NCI-H526 (cell line): ENCODE data around the gene OLFML2B.

Experiments used
- DNase-seq, 2 experiments: peaks; one replicate each; lab custom pipeline; 2025; lab: John Stamatoyannopoulos, UW

OLFML2B gene

DNA sequence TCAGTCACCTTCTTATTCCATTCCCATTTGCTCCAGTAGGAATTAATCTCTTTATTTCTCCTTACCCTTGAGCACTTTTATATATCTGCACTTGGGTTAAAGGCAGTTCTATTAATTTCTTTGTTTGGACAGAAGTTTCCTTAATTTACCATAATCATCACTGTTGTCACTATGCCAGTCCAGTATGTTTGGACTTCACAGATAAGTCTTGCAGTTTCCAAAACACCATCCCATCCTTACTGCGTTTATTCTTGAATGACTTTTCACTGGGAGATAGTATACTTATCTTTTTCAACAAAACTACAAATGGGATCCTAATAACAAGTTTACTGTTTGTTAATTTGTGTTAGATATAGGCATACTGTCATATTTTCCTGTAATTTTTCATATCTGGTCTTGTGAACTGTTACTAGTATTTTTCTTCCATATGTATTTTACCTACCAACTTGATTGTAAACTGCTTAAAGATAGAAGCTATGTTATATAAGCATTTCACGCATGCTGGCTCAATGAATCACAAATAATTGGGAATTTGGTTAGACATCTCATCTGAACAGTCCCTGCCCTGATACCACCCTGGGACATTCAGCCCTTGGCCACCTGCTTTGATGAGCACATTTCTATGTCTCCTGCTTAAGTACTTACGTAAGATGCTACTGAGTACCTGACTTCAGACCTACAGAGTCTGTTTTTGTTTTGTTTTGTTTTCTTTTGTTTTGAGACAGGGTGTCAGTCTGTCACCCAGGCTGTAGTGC, 78.2 kb downstream of the OLFML2B start:
- no peak for DNase-seq

DNA sequence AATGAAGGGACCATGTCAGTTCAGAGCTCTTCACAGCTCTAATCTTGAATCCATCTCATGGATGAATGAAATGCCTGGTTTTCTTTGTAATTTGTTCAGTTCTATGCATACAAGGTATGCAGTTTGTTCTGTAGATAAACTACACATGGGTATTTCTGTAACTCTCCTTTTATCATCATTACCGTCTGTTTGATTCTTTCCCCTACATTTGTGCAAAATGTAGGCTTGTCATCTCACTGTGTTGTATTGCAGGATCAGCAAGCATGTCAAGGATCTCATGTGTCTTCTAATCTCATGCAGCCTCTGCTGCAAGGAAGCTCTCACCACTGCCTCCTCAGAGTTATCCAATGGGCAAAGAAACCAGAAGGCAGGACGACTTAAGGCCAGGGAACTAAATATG, 79.3 kb downstream of the OLFML2B start:
- DNase-seq, result no peak

DNA sequence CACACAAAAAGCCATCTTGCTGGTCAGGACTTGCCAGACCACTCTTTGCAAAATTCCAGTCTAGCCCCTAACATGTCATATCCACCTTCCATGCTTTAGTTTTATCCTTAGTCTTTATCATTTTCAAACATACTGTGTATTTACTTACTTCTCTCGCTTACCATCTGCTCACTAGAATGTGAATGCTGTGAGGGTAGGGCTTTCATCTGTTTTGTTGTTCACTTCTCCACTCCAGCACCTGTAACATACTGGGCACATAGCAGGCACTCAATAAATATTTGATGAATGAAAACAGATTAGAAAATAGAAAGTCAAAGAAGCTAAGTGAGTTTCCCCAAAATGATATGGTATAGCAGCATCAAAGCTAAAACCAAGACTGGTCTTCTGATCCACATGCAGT, 79.9 kb downstream of the OLFML2B start:
- no peak for DNase-seq

- DNase-seq, result no peak
These were observed 81.8 kb downstream of the OLFML2B start for GRCh38 chr1:161941726-161942436.

DNA sequence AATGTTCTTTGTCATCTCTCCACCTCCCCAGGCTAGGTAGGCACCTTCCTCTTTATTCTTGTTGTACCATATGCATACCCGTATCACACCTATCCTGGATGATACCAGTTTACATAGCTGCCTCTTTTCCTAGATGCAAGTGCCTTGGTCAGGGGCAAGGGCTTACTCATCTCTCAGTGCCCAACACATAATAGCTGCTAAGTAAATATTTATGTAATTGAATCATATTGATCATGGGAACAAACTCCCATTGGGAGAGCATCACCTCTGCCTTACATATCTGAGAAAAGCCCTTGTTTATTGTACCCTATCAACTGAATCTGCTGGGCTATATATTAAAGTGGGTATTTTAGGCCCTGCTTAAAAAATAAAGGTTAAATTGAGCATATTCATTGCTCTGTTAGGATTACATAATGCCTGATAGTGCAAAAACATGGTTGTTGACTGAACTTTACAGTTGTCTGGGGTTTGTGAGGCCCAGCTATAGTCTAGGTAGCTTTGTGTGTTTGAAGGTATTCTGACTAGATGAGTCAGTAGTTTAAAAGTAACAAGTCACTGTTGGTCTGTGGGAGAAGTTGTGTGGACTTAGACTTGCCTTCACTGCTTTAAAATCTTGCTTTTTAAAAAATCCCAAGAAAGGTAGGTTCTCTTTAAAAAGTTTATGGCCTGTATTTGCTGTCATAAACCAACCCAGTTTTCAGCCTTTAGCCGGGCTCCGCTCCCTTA, 82.6 kb downstream of the OLFML2B start:
- no peak for DNase-seq

GRCh38 chr1:161936786-161937185, 86.9 kb downstream of the OLFML2B start:
- DNase-seq, result no peak

- DNase-seq, result no peak
These were observed 88.4 kb downstream of the OLFML2B start for GRCh38 chr1:161935264-161935663.

DNA sequence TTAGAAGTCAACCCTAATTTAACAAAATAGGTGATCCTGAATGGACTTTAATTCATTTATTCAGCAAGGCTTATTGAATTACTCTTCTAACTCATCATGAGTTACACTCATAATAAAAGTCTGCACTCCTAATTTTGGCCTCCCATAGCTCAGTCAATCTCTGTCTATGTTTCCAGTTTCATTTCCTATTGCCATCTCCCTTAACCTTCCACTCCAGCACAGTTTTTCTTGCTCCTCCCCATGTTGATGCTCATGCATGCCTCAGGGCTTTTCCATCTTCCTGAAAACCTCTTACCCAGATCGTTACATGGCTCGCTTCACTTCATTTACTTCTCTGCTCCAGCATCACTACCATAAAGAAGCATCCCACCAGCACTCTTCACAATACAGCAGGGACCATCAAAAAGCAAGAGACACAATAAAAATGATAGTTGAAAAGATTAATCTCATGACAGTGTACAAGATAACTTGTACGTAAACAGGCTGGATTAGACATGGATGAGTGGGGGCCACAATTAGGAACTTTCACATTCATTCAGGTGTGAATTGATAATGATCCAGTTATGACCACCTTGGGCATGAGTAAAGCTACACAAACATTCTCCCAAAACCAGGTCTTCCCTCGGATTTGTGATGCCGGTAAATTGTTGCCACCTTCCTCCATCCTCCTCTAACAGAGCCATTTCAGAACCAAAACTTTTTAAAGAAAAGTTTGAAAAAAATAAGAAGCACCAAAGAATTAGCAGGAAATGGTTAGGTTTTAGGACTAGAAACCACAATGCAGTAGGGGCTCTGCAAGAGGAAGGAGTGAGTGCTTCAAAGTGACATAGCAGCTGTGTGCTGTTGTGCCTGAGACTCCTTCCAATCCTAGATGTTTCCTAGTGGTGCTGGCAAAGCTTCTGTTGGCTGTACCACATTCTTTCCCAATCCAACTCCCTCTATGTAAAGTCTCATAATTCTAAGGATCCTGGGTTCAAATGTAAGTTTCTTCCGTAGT, 89.8 kb downstream of the OLFML2B start:
- DNase-seq, result no peak
